GM21576 (cell line): Measurements from ENCODE around the gene AMFR.

Experiments used
- ATAC-seq: cut with Tn5 transposase; IDR thresholded peaks from one replicate; pipeline ENCODE4 v1.9.1; 2021; ENCODE audit warnings: mild to moderate bottlenecking, moderate library complexity; ENCODE audit not compliant: unreplicated experiment

Gene AMFR

GRCh38 chr16:56349086-56349415 lies 76.3 kb downstream of the AMFR start:
- ATAC-seq = no peak

GRCh38 chr16:56348168-56349085 lies 76.9 kb downstream of the AMFR start:
- no peak for ATAC-seq

GRCh38 chr16:56347670-56348069 lies 77.7 kb downstream of the AMFR start:
- no peak for ATAC-seq

- no peak for ATAC-seq
These were observed 78.2 kb downstream of the AMFR start for GRCh38 chr16:56347166-56347565.

GRCh38 chr16:56346131-56346890 lies 79.0 kb downstream of the AMFR start:
- no peak for ATAC-seq

GRCh38 chr16:56345406-56346050 lies 79.8 kb downstream of the AMFR start:
- ATAC-seq = no peak

GRCh38 chr16:56344518-56345405 lies 80.6 kb downstream of the AMFR start:
- ATAC-seq = no peak

- ATAC-seq = no peak
These were observed 81.5 kb downstream of the AMFR start for GRCh38 chr16:56343661-56344517.

GRCh38 chr16:56341656-56342399 lies 83.5 kb downstream of the AMFR start:
- ATAC-seq = no peak

- no peak for ATAC-seq
These were observed 84.4 kb downstream of the AMFR start for GRCh38 chr16:56340864-56341365.

GRCh38 chr16:56340416-56340815 lies 84.9 kb downstream of the AMFR start:
- no peak for ATAC-seq

- no peak for ATAC-seq
These were observed 85.7 kb downstream of the AMFR start for GRCh38 chr16:56339431-56340195.

GRCh38 chr16:56338566-56339318 lies 86.6 kb downstream of the AMFR start:
- no peak for ATAC-seq

GRCh38 chr16:56337858-56338325 lies 87.5 kb downstream of the AMFR start:
- ATAC-seq = no peak

GRCh38 chr16:56337131-56337857 lies 88.1 kb downstream of the AMFR start:
- ATAC-seq = no peak

- no peak for ATAC-seq
These were observed 88.6 kb downstream of the AMFR start for GRCh38 chr16:56336711-56337110.
